Osteoblast (primary cell): Measurements from ENCODE around the gene RNF225. TPM values are rescaled to one million over a fixed set of nuclear protein-coding genes. Genes with fewer than 3 reads are reported as not detected.
"Not testable (repeated sequence)": the region's sequence is repeated elsewhere in the genome, so short reads cannot be mapped to it uniquely, and the experiment has no call there.

ENCODE experiments used
- DNase-seq: peaks from one replicate; pipeline ENCODE4 v3.0.0; 2011; ENCODE audit warnings: low spot score, mixed read lengths; ENCODE audit not compliant: insufficient read length; ENCODE audit errors: missing footprints
- H2AFZ ChIP-seq: 2 replicates; pipeline ENCODE4 v1.6.0; 2011; ENCODE audit warnings: mild to moderate bottlenecking, low read length
- H3K27ac ChIP-seq: 2 replicates; pipeline ENCODE4 v1.5.1; 2011; ENCODE audit warnings: mild to moderate bottlenecking, low read depth, low read length, moderate library complexity
- H3K27me3 ChIP-seq: 2 replicates; pipeline ENCODE4 v1.6.0; 2012; ENCODE audit warnings: mild to moderate bottlenecking, control low read depth, inconsistent platforms, low read length, moderate library complexity; ENCODE audit not compliant: insufficient read depth
- H3K36me3 ChIP-seq: 2 replicates; pipeline ENCODE4 v1.5.1; 2011; ENCODE audit warnings: mild to moderate bottlenecking, low read length, control low read depth, moderate library complexity; ENCODE audit not compliant: insufficient read depth
- H3K4me1 ChIP-seq: 2 replicates; pipeline ENCODE4 v1.5.1; 2011; ENCODE audit warnings: mild to moderate bottlenecking, low read length, control low read depth, moderate library complexity; ENCODE audit not compliant: insufficient read depth
- H3K4me2 ChIP-seq: 2 replicates; pipeline ENCODE4 v1.6.0; 2011; ENCODE audit warnings: mild to moderate bottlenecking, low read length; ENCODE audit not compliant: insufficient read depth
- H3K4me3 ChIP-seq: fragments of 200-600 bp; sonication (generic); 3 replicates; pipeline ENCODE4 v1.5.1; 2012; ENCODE audit warnings: mild to moderate bottlenecking, low read length, inconsistent platforms; ENCODE audit not compliant: insufficient read depth
- H3K79me2 ChIP-seq: 2 replicates; pipeline ENCODE4 v1.6.0; 2012; ENCODE audit warnings: mild to moderate bottlenecking, low read length, control low read depth, inconsistent platforms; ENCODE audit not compliant: insufficient read depth
- H3K9me3 ChIP-seq: 2 replicates; pipeline ENCODE4 v1.5.1; 2011; ENCODE audit warnings: low read depth, low read length, control low read depth
- H4K20me1 ChIP-seq: 2 replicates; pipeline ENCODE4 v1.6.0; 2012; ENCODE audit warnings: mild to moderate bottlenecking, low read length, control low read depth; ENCODE audit not compliant: insufficient read depth
- CTCF ChIP-seq: IDR thresholded peaks from 2 replicates; pipeline ENCODE4 v1.5.1; 2011; ENCODE audit warnings: mild to moderate bottlenecking, low read depth, low read length, moderate library complexity; ENCODE audit errors: extremely low read depth
- total RNA-seq: library from RNA; depleted of rRNA; stranded (reverse); fragments of >200 nt; gene quantifications from 2 replicates; pipeline ENCODE4 v1.2.3, GENCODE V29; 2012

The RNF225 gene
- total RNA-seq, 1 donor, result not detected

DNA sequence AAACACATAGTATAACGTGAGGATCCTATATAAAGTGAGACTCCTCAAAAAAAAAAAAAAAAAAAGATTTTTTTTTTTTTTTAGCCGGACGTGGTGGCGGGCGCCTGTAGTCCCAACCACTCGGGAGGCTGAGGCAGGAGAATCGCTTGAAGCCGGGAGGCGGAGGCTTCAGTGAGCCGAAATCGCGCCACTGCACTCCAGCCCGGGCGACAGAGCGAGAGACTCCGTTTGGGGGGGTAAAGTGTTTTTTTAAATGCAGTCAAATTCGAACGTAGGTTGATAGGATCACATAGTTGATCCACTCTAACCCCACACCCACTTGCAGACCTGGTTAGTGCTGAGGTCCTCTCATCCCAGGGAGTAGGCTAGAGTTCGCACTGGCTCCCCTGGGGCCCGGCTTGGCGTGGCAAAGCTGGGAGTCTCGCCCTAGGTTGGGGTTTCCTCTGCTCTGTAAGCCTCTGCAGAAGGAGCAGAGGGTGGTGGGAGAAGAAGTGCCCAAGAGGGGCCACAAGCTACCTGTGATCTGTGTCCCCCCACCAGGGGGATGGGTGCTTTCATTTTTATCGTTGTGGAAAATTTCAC, 6.5 kb downstream of the RNF225 start:
- peak overlapping the region; percentile 20 for H2AFZ ChIP-seq
- peaks cover 4% of the 10 kb centered on the region for H3K79me2 ChIP-seq
- H3K27me3 ChIP-seq, result peaks cover 4% of the 10 kb centered on the region
- peaks cover 2% of the 10 kb centered on the region for H4K20me1 ChIP-seq
- DNase-seq, result peak; percentile 84
- H3K9me3 ChIP-seq, result no peaks in the 10 kb centered on the region
- peak overlapping the region; percentile 78 for H3K4me2 ChIP-seq
- H3K4me3 ChIP-seq, result peak overlapping the region; percentile 76
- TF ChIP-seq CTCF, result no peak
- no peaks in the 10 kb centered on the region for H3K36me3 ChIP-seq
- peaks cover 12% of the 10 kb centered on the region for H3K4me1 ChIP-seq
- no peak overlapping the region for H3K27ac ChIP-seq

DNA sequence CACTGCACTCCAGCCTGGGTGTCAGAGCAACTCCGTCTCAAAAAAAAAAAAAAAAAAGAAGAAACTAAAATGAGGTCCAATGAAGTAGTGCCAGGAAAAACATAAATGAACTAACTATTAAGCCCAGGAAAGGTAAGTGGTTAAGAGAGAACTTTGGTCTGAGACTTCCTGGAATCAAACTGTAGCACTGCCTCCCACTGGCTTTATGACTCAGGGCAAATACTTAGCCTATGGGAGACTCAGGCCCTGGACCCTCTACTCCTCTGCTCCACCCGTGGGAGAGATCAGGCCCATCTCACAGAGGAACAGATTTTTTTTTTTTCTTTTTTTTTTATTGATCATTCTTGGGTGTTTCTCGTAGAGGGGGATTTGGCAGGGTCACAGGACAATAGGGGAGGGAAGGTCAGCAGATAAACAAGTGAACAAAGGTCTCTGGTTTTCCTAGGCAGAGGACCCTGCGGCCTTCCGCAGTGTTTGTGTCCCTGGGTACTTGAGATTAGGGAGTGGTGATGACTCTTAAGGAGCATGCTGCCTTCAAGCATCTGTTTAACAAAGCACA, 8.5 kb downstream of the RNF225 start:
- Histone ChIP-seq H3K4me1 (peaks cover 21% of the 10 kb centered on the region), H3K79me2 (peaks cover 23% of the 10 kb centered on the region)
- H3K4me3 ChIP-seq, H3K4me2 ChIP-seq, H3K9me3 ChIP-seq, H3K27ac ChIP-seq, DNase-seq, H2AFZ ChIP-seq, H3K27me3 ChIP-seq, H4K20me1 ChIP-seq, H3K36me3 ChIP-seq: not testable (repeated sequence)

DNA sequence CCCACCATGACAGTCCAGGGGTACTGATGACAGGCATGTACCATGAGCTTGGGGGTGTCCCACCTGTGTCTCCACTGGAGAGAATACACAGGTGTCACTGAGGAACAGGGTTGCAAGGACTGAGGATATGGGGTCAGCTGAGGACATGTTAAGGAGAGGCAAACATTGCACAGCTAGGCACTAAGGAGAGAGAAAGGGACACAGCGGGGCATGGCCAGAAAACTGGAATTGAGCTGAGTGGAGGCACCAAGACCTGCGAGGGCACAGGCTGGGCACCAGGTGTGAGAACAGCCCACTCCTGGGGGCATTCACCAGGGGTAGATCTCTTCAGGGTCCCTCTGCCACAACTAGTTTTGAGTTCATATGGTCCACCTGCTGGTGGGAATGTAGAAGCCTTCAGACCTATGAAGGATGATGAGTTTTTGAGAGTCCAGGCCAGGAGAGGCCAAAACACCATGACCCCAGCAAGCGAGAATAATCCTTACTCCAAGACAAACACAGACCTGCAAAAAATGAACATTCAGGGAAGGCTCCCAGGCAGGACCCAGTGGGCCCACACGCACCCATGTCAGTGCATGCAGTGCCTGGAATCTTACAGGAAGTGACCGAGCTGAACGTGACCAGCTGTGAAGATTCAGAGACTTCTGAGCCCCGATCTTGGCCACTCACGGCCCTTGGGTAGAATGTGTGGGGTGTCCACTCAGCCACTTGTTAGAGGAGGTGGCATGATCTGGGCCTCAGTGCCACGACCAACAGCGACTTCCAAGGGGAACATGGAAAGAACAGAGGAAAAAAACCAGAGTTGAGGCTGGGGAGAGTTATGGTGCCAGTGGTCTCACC, 11.6 kb downstream of the RNF225 start:
- H3K27ac ChIP-seq, result peak overlapping the region; percentile 88

DNA sequence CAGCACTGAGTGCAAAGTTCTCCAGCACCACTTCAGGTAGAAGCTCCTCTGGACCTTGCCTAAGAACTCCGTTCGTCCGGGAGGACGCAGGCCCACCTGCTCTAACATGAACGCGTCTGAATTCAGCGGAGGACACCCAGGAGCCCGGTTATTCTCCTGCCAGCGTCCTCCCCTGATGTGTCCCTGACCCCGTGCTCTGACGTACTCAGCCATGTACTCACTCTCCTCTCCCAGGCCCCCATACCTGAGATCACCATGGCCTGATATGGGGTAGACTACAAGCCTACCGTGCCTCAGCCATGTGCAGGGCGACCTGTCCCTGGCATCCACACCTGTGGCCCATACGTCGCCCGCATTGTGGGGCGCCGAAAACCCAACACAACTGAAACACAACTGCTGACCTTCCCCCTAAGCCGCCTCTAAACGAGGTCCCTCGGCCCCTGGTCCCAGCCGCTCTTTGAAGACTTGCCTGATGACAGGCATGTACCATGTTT, 12.2 kb downstream of the RNF225 start:
- H3K4me2 ChIP-seq, result peak overlapping the region; percentile 92
- no peaks in the 10 kb centered on the region for H3K27me3 ChIP-seq
- H2AFZ ChIP-seq, result peak overlapping the region; percentile 94
- H4K20me1 ChIP-seq, result peaks cover 9% of the 10 kb centered on the region
- no peaks in the 10 kb centered on the region for H3K36me3 ChIP-seq
- peaks cover 39% of the 10 kb centered on the region for H3K79me2 ChIP-seq
- peak; percentile 86 for DNase-seq
- H3K4me3 ChIP-seq, result peak overlapping the region; percentile 96
- no peaks in the 10 kb centered on the region for H3K9me3 ChIP-seq
- TF ChIP-seq CTCF, result no peak
- H3K27ac ChIP-seq, result peak overlapping the region; percentile 88
- H3K4me1 ChIP-seq, result peaks cover 17% of the 10 kb centered on the region

More for the DNA sequence above, 11.6 kb downstream of the RNF225 start:
- Histone ChIP-seq H3K4me2 (peak overlapping the region; percentile 92), H2AFZ (no peak overlapping the region), H3K4me3 (peak overlapping the region; percentile 96), H4K20me1 (peaks cover 9% of the 10 kb centered on the region), H3K9me3 (no peaks in the 10 kb centered on the region), H3K27me3 (no peaks in the 10 kb centered on the region), H3K4me1 (peaks cover 19% of the 10 kb centered on the region), H3K79me2 (peaks cover 39% of the 10 kb centered on the region), H3K36me3 (no peaks in the 10 kb centered on the region)
- TF ChIP-seq CTCF, result peak; percentile 53
- DNase-seq, result peak; percentile 86
